ENCODE measurements around the gene FAF1. TPM values are rescaled to one million over a fixed set of nuclear protein-coding genes. Genes with fewer than 3 reads are reported as not detected.

FAF1 gene
- total RNA-seq, 2 donors from 2014 or later: 17.8 to 27.5 TPM

DNA sequence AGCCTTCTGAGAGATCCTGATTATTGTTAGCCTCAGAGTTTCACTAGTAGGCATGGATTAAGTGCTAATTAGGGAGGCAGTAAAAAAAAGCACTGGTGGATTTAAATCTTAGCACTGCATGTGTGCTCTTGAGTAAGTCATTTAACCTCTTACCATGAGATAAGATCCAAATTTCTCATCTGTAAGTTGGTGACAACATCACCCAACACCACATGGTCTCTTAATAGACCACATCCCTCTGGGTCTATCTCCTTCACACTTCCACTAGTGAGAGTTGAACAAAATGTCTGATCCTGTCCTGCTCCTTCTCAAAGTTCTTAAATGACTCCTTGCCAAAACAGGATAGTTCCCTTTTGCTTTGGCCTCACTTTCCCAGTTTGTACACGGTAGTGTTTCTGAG lies 507.4 kb downstream of the FAF1 start:
- no peak for ATAC-seq
- Histone ChIP-seq H3K4me3 (no peak overlapping the region), H3K27ac (no peak overlapping the region), H3K9me3 (no peaks in the 10 kb centered on the region), H3K4me1 (no peaks in the 10 kb centered on the region), H3K27me3 (no peaks in the 10 kb centered on the region), H3K36me3 (replicated peaks in 1 of 2; ENCODE audit: insufficient read depth in 1 of 2, low read depth in 2 of 2) (no peaks in the 10 kb centered on the region)
- TF ChIP-seq POLR2A (IDR thresholded peaks at IDR 0.05) (no peak), CTCF (IDR thresholded peaks at IDR 0.05) (no peak)
- intact Hi-C loops (cut with DNase I): no loop called here
- no peak for DNase-seq
- WGBS, 2 donors: 95 to 100% methylated on average over 1 of the region's 1 CpG

DNA sequence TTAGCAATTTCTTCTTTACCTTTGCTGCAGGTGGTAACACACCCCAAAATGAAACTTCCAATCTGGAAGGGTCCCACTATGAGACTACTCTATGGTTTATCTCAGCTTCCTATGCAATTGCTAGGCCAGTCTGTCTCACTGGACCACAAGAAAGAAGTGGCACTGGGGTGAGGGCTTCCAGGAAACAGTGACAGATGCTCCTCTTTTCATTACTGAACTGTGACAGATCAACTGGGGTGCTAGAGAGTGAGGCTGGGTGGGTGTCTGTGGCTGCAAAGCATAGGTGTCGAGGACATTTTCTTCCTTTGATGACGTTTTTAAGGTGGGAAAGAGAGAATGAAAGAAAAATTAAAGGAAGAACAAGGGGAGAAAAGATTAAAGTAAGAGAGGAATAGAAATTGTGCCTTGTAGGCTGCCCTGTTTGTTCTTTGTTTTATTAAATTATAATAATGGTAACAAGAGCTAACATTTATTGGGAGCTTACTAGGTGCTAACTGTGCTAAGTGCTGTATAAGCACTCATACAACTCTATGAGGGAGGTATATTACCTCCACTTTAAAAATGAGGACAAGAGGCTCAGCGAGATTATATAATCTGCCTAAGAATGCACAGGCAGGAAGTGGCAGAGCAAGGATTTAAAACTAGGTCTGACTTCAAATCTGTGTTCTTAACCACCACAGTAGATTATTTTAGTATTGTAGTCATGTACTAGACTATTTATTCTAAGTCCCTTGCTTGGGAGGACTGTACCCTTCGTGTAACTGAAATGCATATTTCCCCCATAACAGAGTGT lies 509.0 kb downstream of the FAF1 start:
- Histone ChIP-seq H3K4me3 (no peak overlapping the region), H3K36me3 (replicated peaks in 1 of 2; ENCODE audit: insufficient read depth in 1 of 2, low read depth in 2 of 2) (no peaks in the 10 kb centered on the region), H3K9me3 (no peaks in the 10 kb centered on the region), H3K27me3 (no peaks in the 10 kb centered on the region), H3K4me1 (no peaks in the 10 kb centered on the region), H3K27ac (no peak overlapping the region)
- ATAC-seq: no peak
- intact Hi-C loops (cut with DNase I): no loop called here
- DNase-seq: no peak
- 81 to 92% methylated on average over 4 of the region's 4 CpGs for WGBS, 2 donors
- TF ChIP-seq CTCF (IDR thresholded peaks at IDR 0.05) (no peak), POLR2A (IDR thresholded peaks at IDR 0.05) (no peak)

- no peak for DNase-seq
- Histone ChIP-seq H3K9me3 (no peaks in the 10 kb centered on the region), H3K27me3 (no peaks in the 10 kb centered on the region), H3K4me1 (no peaks in the 10 kb centered on the region), H3K36me3 (replicated peaks in 1 of 2; ENCODE audit: insufficient read depth in 1 of 2, low read depth in 2 of 2) (no peaks in the 10 kb centered on the region), H3K27ac (no peak overlapping the region), H3K4me3 (no peak overlapping the region)
- WGBS, 2 donors: 100% methylated on average over 1 of the region's 1 CpG
- no peak for TF ChIP-seq CTCF (IDR thresholded peaks at IDR 0.05)
- no peak for TF ChIP-seq POLR2A (IDR thresholded peaks at IDR 0.05)
- intact Hi-C loops (cut with DNase I): no loop called here
- ATAC-seq: no peak
These were observed 512.1 kb downstream of the FAF1 start for GRCh38 chr1:50447961-50448360.

DNA sequence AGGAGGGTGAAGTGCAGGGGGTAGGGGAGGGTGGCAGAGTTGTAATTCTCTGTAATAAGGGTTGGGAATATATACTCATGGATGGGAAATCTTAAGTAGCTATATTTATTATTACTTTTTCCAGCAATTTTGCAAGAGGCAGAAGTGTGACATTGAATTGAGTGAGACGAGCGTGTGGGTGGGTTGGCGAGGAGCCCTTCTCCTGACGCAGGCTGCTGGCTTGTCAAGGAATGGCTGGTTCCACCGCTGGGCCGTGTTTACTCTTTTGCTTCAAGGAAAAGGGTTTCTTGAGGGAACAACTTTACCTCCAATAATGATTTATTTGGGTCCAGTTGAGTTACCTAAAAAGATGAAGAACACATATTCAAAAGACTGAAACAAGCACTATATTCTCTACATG lies 518.9 kb downstream of the FAF1 start:
- no peak overlapping the region for H3K27ac ChIP-seq
- no peak overlapping the region for H3K4me3 ChIP-seq
- H3K9me3 ChIP-seq: no peaks in the 10 kb centered on the region
- ATAC-seq (no peak), DNase-seq (no peak)
- H3K36me3 ChIP-seq (replicated peaks in 1 of 2; ENCODE audit: insufficient read depth in 1 of 2, low read depth in 2 of 2): peaks cover 0 to 8% of the 10 kb centered on the region in 2 donors
- TF ChIP-seq POLR2A (IDR thresholded peaks at IDR 0.05) (no peak), CTCF (IDR thresholded peaks at IDR 0.05) (no peak)
- no peaks in the 10 kb centered on the region for H3K27me3 ChIP-seq
- no peaks in the 10 kb centered on the region for H3K4me1 ChIP-seq
- WGBS, 2 donors: 87 to 88% methylated on average over 6 of the region's 6 CpGs
- intact Hi-C loops (cut with DNase I): no loop called here

DNA sequence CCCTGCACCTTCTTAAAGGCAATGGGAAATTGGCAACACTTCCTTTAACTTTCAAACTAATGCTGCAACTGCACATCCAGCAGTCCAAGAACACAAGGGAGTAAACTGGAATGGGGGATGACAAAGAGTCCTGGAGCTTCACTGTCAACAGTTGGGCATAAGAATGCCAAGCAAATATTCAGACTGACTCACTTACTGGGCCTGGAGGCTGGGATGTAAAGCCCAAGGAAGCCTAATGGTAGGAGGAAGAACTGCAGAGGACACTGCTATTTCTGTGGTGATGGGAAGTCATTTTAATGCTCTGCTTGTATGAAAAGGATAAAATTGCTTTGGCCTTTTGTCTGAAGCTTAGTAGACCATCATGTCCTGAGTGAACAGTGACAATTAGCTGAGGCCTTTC lies 521.1 kb downstream of the FAF1 start:
- H3K4me1 ChIP-seq: no peaks in the 10 kb centered on the region
- H3K27me3 ChIP-seq: no peaks in the 10 kb centered on the region
- H3K4me3 ChIP-seq: no peak overlapping the region
- no peaks in the 10 kb centered on the region for H3K9me3 ChIP-seq
- H3K36me3 ChIP-seq (replicated peaks in 1 of 2; ENCODE audit: insufficient read depth in 1 of 2, low read depth in 2 of 2): peaks cover 0 to 8% of the 10 kb centered on the region in 2 donors
- DNase-seq (no peak), ATAC-seq (no peak)
- H3K27ac ChIP-seq: no peak overlapping the region
- intact Hi-C loops (cut with DNase I): no loop called here
- TF ChIP-seq POLR2A (IDR thresholded peaks at IDR 0.05) (no peak), CTCF (IDR thresholded peaks at IDR 0.05) (no peak)
